ENCODE results near the gene SSU72.
"Not testable (repeated sequence)": the region's sequence is repeated elsewhere in the genome, so short reads cannot be mapped to it uniquely, and the experiment has no call there.

SSU72 gene

DNA sequence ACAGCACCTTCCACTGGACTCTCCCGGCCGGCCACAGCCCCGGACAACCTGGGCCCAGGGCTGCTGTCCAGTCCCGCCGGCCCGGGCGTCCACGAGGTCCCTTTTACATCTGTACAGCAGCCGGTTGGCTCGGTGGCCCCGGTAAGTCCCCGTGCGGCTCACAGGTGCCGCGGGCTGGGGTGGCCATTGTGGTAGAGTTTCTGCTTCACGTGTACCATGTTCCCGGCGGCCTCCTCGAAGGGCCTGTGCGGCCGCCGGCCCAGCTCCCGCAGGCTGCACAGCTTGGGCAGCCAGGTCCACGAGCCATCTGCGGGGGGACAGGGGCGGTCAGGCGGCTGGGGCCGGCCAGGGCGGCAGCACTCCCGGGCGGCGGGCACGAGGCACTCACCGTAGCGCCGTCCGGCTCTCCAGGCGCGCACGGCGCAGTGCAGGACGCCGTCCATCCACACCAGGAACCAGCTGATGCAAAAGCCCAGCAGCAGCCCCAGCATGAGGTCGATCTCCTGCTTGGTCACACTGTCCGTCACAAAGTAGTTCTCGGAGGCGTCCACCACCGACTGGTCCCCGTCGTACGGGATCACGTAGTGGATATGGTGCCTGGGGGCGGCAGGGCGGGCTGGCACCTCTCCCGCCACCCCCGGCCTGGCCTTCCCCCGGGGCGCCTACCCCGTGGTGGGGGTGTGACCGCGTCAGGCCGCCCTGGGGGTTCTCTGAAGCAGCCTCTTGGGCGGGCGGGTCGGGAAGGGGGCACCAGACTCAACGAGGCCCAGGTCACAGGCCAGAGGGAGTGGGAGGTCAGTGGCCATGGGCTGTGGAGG, 39.3 kb downstream of the SSU72 start:
- no peak for DNase-seq (ENCODE audit: low read depth)
- no peak overlapping the region for H3K4me3 ChIP-seq (ENCODE audit: low read depth, low read length)

DNA sequence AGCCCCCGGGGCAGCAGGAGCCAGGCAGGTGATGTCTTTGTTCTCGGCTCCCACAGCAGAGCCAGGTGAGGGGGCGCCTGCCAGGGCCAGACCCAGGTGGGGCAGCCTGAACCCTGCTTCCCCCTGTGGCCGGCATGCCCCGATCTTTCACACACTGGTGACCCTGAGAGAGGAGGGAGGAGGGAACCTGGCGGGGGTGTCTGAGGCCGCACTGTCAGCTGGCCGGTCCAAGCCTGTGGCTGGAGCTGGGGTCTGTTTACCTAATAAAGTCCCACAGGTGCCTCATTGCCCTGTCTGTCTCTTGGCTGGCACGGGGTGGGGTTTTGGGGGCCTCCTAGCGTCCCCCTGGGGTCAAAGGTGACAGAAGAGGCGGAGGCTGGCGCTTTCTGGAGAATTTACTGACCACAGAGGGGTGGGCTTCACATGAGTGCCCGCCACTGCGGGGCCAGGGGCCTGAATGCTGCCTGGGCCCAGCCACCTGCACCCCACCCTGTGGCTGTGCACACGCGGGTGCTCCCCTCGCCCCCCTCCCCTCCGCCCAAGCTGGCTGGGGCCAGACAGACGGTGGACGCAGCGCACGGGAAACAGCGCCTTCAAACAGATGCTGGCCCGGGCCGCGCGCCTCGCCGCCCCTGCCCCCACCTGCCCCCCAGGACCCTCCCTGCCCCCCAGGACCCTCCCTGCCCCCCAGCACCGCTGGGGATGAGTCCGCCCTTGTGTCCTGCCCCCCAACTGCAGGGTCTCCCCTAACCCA, 40.1 kb downstream of the SSU72 start:
- no peak overlapping the region for H3K4me3 ChIP-seq (ENCODE audit: low read depth, low read length)
- no peak for DNase-seq (ENCODE audit: low read depth)

DNA sequence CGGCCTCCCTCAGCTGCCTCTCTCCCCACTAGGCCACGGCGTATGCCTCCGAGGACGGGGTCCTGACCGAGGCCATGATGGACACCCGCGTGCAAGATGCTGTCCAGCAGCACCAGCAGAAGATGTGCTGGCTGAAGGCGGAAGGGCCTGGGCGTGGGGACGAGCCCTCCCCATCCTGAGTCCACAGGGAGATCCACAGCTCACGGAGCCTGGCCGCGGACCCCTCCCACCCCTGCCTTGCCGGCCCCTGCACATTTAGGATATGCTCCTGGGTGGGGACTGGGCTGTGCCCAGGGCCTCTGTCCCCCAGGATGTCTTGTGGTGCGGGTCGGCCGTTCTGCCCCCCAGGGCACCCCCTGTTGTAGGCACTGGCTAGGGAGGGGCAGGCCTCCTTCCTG, 40.8 kb downstream of the SSU72 start:
- DNase-seq (ENCODE audit: low read depth), result not testable (repeated sequence)

DNA sequence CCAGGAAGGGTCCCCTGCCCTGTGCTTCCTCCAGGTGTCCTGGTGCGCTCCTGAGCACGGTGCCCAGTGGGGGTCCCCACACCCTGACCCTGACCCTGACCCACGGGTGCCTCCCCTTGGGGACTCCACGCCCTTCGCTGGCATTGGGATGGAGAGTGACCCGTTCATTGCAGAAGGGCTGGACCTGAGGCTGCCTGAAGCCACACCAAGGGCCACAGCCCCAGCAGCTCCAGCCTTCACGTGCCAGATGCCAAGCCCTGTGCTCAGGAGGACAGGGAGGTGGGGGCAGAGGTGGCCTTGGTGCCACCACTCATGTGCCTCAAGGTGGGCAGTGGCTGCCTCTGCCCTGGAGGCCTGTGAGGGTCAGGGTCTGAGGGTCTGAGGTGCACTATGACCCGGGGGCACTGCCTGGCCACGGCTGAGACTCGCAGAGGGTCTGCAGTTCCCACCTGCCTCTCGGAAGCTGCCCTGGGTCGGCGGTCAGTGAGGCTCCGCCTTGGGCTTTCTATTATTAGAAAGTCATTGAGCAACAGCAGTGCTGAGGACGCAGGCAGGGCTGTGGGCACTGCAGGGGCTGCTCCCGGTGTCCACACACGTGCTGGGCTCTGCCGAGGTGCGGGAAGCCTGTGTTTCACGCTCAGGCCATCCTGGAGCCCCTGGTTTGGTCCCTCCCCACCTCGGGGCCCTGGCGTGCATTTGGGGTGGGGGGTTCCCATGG, 41.3 kb downstream of the SSU72 start:
- not testable (repeated sequence) for H3K4me3 ChIP-seq (ENCODE audit: low read depth, low read length); DNase-seq (ENCODE audit: low read depth)

More for the DNA sequence above, 40.8 kb downstream of the SSU72 start:
- not testable (repeated sequence) for H3K4me3 ChIP-seq (ENCODE audit: low read depth, low read length)

DNA sequence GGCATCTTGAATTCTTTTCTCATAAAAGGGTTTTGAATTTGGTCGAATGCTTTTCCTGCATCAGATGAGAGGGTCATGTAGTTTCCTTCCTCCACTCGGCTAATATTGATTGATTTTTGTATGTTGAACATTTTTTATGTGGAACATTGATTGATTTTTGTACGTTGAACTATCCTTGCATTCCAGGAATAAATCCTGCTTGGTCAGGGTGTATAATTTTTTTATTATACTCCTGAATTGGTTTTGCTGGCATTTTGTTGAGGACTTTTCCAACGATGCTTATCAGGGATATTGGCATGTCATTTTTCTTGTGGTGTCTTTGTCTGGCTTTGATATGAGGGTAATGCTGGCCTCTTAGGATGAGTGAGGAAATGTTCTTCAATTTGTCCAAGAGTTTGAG, 42.7 kb downstream of the SSU72 start:
- H3K4me3 ChIP-seq (ENCODE audit: low read depth, low read length), result no peak overlapping the region
- DNase-seq (ENCODE audit: low read depth), result no peak

DNA sequence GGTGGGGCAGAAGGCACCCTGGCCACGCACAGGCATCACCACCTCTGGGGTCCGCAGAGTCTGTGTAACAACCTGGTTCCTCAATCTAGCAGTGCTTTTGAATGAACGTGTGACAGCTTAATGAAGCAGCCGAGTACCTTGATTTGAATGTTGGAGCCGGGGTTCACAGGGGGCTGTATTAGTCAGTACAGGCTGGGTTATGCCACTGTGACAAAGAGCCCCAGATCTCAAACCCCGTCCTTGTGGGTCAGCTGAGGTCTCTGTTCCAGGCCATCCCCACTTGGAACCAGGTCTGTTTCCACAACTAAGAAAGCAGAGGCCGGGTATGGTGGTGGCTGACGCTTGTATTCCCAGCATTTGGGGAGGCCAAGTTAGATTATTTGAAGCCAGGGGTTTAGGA, 44.7 kb downstream of the SSU72 start:
- DNase-seq (ENCODE audit: low read depth), result no peak

DNA sequence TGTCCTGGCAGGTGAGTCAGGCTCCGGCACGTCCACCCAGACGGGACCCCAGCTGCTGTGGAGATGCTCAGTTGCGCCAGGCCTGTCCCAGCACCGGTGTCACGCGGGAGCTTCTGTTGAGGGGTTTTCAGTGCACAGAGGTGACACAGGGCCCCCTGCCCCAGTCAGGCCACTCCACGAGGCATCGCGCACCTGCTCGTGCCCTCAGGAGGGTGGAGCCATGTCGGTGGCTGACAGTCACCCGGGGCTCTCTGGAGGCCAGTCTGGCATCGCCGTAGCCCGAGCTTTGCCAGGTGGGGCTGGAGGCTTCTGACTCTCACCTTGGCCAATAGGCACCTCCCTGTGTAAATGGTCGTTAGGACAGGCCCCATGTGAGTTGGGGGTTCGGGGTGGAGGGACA, 45.3 kb downstream of the SSU72 start:
- no peak overlapping the region for H3K4me3 ChIP-seq (ENCODE audit: low read depth, low read length)
- no peak for DNase-seq (ENCODE audit: low read depth)

More for the DNA sequence above, 44.7 kb downstream of the SSU72 start:
- no peak overlapping the region for H3K4me3 ChIP-seq (ENCODE audit: low read depth, low read length)

DNA sequence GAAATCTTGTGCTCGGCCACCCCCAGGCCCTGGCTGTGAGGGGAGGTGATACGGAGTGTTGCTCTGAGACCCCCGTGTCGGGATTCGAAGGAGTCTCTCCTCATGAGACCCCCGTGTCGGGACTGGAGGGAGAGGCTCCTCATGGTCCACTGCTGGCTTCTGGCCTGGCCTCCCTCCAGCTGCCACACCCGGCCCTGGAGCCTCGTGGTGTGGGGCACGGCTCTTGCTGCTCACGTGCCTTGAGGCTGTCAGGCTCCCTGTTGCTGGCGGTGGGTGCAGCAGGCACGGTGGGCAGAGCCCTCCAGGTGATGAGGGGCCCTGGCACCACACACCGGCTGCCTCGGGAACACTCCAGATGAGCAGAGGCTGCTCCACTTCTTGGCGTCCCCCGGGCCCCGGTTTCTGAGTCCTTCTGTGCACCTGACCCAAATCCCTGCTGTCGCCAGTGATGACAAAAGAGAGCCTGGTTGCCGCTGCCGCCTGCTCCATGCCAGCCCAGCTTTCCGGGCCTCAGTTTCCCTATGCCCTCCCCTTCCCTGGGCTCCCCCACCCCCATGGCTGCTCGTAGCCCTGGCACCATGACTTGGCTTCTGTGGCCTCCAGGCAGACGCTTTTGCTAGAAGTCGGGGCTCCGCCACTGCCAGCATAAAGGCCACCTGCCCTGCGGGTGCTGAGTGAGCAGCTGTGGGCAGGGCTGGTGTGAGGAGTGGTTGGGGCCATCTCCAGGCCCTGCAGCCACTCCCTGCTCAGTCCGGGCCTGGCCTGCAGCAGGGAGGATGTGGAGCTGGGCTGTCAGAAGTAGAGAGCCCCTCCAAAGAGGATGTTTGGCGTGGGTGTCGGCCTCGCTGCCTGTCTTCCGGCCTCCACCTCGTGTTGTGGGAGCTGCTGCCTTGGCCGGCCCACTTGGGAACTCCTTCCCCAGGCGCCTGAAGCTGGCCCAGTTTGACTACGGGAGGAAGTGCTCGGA, 46.1 kb downstream of the SSU72 start:
- no peak for DNase-seq (ENCODE audit: low read depth)
- H3K4me3 ChIP-seq (ENCODE audit: low read depth, low read length), result no peak overlapping the region

DNA sequence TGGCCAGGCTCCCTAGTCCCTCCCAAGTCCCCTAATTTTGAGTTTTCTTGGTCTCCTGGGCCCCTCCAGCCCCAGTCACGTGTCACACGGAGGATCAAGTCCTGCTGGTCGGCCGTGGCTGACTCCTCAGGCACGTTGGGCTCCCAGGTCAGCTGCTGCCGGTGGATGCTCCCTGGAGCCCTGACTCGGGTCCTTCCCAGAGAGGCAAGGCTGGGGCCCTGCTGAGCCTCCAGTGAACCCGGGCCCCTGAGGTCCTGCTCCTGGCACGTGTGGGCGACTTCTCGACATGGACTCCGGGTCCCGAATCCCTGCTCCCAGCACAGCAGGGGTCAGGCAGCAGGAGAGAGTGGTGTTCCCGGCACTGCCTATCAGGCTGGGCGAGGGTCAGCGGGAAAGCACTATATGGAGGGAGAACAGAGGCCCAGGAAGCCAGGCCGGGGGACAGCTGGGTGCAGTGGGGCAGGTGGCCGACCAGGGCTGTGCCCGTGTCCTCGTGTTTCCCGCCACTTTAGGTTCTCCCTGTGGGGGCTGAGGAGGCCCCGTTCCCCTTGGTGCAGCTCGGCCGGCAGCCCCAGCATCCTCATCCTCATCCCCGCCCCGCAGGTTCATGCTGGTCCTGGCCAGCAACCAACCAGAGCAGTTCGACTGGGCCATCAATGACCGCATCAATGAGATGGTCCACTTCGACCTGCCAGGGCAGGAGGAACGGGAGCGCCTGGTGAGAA, 47.4 kb downstream of the SSU72 start:
- no peak overlapping the region for H3K4me3 ChIP-seq (ENCODE audit: low read depth, low read length)
- no peak for DNase-seq (ENCODE audit: low read depth)

DNA sequence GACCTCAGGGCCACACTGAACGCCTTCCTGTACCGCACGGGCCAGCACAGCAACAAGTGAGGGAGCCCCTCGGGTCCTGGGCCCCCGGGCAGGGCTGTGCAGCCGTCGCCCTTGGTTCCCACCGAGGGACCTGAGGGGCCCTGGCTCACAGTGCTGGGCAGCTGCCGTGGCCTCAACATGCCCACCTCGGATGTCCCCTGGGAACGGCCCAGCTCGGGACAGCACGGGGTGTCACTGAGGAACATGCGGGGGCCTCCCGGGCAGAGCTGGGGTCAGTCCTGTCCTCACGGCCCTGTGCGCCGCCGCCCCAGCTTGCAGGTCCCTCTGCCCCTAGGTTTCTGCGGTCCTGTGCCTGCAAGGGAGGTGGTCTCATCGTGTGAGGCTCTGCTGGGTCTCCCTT, 48.2 kb downstream of the SSU72 start:
- not testable (repeated sequence) for DNase-seq (ENCODE audit: low read depth); H3K4me3 ChIP-seq (ENCODE audit: low read depth, low read length)

DNA sequence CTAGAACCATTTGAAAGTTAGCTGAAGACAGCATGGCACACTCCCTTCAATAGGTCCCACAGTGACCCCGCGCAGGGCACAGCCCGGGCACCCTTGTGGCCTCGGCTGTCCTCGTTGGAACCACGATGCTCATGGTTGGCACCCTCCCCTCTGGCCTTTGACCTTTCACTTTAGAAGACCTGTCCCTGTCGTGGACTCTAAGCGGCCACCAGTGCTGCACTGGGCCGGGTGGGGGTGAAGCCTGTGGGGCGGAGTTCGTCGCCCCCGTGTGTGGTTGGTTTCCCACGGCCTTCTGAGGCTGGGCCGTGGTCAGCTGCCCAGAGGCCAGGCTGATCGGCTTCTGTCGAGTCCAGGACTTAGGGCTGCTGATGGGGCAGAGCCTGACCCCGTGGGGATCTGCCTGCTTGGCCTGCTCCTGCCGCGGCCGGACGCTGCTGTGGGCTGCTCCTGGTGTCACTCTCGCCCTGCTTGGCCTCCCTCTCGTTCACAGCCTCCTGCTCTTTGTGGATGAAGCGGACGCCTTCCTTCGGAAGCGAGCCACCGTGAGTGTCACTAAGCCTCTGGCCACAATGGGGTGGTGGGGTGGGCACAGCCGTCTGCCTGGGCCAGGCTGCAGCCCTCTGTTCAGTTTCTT, 49.8 kb downstream of the SSU72 start:
- not testable (repeated sequence) for DNase-seq (ENCODE audit: low read depth); H3K4me3 ChIP-seq (ENCODE audit: low read depth, low read length)

DNA sequence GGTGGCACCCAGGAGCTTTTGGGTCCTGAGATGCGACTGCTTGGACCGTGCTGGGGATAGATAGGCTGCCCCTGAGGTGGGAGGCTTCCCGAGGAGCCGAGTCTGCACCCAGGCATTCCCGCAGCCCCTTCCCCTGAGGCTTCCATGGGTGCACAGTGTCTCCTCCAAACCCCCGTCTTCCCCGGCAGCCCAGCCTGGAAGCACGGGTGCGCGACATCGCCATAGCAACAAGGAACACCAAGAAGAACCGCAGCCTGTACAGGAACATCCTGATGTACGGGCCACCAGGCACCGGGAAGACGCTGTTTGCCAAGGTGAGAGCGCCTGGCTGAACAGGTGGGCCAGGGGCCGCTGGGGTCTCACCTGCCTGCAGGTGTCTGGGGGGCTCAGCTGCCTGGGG, 51.0 kb downstream of the SSU72 start:
- not testable (repeated sequence) for DNase-seq (ENCODE audit: low read depth); H3K4me3 ChIP-seq (ENCODE audit: low read depth, low read length)

DNA sequence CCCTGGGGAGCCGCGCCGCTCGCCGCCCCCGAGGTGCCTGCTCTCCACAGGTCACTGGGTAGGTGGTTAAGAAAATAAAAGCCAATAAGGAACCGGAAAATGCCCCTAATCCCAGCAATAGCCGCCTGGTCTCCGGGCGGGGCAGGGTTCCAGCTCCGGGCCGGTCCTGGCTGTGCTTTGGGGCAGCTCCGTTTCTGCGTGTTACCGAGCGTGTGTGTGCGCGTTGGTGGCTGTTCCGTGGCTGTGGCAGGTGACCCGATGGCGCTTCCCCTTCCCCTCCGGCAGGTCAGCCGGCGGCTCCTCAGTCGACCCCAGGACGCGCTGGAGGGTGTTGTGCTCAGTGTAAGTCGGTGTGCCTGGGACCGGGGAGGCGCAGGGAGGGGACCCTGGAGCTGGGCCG, 51.4 kb downstream of the SSU72 start:
- not testable (repeated sequence) for H3K4me3 ChIP-seq (ENCODE audit: low read depth, low read length); DNase-seq (ENCODE audit: low read depth)

DNA sequence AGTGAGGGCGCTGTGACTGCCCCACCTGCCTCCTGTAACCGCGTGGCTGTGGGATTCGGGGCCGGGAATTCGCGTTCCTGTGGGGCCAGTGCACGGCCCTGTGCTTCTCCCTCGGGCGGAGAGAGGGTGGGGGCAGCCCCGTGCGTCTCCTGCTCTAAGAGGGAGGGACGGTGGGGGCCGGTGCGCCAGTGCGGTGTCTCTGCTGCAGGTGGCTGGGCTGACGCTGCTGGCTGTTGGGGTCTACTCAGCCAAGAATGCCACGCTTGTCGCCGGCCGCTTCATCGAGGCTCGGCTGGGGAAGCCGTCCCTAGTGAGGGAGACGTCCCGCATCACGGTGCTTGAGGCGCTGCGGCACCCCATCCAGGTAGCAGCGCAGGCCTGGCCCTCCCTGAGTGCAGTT, 52.1 kb downstream of the SSU72 start:
- not testable (repeated sequence) for DNase-seq (ENCODE audit: low read depth); H3K4me3 ChIP-seq (ENCODE audit: low read depth, low read length)

DNA sequence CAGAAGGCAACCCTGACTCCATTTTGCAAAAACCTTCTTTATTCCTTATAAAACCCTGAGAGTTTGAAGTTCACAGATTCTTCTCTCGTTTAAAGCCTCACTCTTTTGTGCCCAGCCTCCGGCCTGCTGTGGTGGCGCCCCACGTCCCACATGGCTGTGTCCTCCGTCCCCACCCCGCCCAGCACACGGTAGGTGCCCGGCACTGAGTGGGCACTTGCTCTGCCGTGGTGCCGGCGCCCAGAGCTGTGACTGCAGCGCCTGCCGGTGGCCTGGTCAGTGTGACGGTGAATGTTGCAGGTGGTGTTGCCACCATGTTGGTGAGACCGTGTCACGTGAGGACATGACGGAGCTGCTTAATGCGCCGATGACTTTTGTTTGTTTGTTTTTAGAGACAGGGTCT, 53.3 kb downstream of the SSU72 start:
- H3K4me3 ChIP-seq (ENCODE audit: low read depth, low read length), result no peak overlapping the region
- no peak for DNase-seq (ENCODE audit: low read depth)

DNA sequence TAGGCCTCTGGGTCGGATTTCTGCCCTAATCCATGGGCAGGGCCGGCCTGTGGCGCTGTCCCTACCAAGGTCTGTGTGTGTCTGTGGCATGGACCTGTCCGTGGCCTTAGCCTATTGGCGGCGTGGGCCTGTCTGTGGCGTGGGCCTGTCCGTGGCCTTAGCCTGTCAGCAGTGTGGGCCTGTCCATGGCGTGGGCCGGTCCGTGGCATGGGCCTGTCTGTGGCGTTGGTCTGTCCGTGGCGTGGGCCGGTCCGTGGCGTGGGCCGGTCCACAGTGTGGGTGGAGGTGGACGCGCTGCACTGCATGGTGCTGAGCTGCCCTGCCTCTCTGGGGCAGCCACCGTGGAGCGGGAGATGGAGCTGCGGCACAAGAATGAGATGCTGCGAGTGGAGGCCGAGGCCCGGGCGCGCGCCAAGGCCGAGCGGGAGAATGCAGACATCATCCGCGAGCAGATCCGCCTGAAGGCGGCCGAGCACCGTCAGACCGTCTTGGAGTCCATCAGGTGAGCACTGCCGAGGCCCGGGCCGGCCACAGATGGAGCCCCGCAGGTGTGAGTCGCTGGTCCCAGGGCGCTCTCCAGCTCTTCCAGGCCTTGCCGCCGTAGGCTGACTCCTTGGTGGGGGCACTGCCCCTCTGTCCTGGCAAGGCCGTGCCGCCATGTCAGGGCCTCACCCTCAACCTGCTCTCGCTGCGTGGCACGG, 54.7 kb downstream of the SSU72 start:
- DNase-seq (ENCODE audit: low read depth), result not testable (repeated sequence)

DNA sequence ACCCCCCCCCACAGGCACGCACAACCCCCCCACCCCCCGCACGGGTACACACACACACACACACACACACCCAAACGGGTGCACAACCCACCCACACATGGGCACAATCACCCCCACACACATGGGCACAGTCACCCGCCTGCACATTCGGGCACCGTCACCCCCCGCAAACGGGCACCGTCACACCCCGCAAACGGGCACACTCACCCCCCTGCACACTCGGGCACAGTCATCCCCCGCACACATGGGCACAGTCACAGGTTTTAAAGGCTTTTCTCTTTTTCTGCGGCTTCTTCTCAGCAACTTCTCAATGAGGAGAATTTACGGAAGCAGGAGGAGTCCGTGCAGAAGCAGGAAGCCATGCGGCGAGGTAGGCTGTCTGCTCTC, 56.0 kb downstream of the SSU72 start:
- not testable (repeated sequence) for DNase-seq (ENCODE audit: low read depth); H3K4me3 ChIP-seq (ENCODE audit: low read depth, low read length)

More for the DNA sequence above, 54.7 kb downstream of the SSU72 start:
- H3K4me3 ChIP-seq (ENCODE audit: low read depth, low read length), result not testable (repeated sequence)
